B cell (primary cell): ENCODE data around the gene CYTH2.

ENCODE experiments used
- EZH2 ChIP-seq: IDR thresholded peaks from 2 replicates; pipeline ENCODE4 v1.6.1; 2012; ENCODE audit warnings: borderline replicate concordance, low read depth, mild to moderate bottlenecking, moderate library complexity, low read length; ENCODE audit not compliant: insufficient read depth, poor library complexity, severe bottlenecking
- TF ChIP-seq, protein P1 (sequence below): fragments of 200-600 bp; IDR thresholded peaks from one replicate; pipeline ENCODE4 v1.8.0; 2022; ENCODE audit warnings: antibody characterized with exemption, mild to moderate bottlenecking

DNA sequence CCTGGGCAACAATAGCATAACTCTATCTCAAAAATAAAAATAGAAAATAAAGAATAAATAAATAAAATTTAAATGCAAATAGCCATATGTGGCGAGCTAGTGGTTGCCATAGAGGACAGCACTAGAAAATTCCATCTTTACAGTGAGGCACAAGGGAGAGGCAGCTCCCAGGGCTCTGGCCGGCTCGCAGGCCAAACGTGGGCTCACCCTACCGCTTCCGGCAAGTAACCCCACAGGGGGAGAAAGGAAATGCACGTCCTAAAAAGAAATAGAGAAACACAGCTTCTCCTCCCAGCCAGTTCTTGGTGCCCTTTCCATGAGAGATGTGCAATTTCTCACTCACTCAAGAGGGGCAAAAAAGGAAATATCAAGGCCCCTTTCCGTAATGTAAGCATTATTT is 35.8 kb upstream of the CYTH2 start:
- TF ChIP-seq, protein P1, sequence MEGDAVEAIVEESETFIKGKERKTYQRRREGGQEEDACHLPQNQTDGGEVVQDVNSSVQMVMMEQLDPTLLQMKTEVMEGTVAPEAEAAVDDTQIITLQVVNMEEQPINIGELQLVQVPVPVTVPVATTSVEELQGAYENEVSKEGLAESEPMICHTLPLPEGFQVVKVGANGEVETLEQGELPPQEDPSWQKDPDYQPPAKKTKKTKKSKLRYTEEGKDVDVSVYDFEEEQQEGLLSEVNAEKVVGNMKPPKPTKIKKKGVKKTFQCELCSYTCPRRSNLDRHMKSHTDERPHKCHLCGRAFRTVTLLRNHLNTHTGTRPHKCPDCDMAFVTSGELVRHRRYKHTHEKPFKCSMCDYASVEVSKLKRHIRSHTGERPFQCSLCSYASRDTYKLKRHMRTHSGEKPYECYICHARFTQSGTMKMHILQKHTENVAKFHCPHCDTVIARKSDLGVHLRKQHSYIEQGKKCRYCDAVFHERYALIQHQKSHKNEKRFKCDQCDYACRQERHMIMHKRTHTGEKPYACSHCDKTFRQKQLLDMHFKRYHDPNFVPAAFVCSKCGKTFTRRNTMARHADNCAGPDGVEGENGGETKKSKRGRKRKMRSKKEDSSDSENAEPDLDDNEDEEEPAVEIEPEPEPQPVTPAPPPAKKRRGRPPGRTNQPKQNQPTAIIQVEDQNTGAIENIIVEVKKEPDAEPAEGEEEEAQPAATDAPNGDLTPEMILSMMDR: no peak
- TF ChIP-seq EZH2: no peak
